Stimulated activated CD8-positive, alpha-beta memory T cell treated with anti-CD3 and anti-CD28 coated beads, Interleukin-15, amount 100 ng/mL, for 24 hours (primary cell): ENCODE data around the gene PRSS53.

Experiments used
- DNase-seq: peaks from one replicate; pipeline ENCODE4 v3.0.0-alpha.2; 2020; ENCODE audit warnings: low read depth

The PRSS53 gene

GRCh38 chr16:31093132-31093703 lies 4.5 kb upstream of the PRSS53 start:
- DNase-seq: no peak

GRCh38 chr16:31092330-31092729 lies 3.6 kb upstream of the PRSS53 start:
- no peak for DNase-seq

GRCh38 chr16:31090540-31090939 lies 1.8 kb upstream of the PRSS53 start:
- DNase-seq: no peak

GRCh38 chr16:31089199-31089598 lies 456 bp upstream of the PRSS53 start:
- no peak for DNase-seq

- DNase-seq: no peak
Observed at GRCh38 chr16:31087971-31088370, 772 bp downstream of the PRSS53 start.

- no peak for DNase-seq
Observed at GRCh38 chr16:31087481-31087880, 1.3 kb downstream of the PRSS53 start.

- DNase-seq: no peak
Observed at GRCh38 chr16:31086629-31086906, 2.2 kb downstream of the PRSS53 start.

- DNase-seq: no peak
Observed at GRCh38 chr16:31085873-31086628, 2.7 kb downstream of the PRSS53 start.

GRCh38 chr16:31085411-31085810 lies 3.3 kb downstream of the PRSS53 start:
- no peak for DNase-seq

- no peak for DNase-seq
Observed at GRCh38 chr16:31084584-31085302, 4.0 kb downstream of the PRSS53 start.

- no peak for DNase-seq
Observed at GRCh38 chr16:31083981-31084380, 4.8 kb downstream of the PRSS53 start.

- DNase-seq: no peak
Observed at GRCh38 chr16:31083556-31083955, 5.2 kb downstream of the PRSS53 start.

- no peak for DNase-seq
Observed at GRCh38 chr16:31083081-31083480, 5.7 kb downstream of the PRSS53 start.

GRCh38 chr16:31082368-31083045 lies 6.2 kb downstream of the PRSS53 start:
- DNase-seq: no peak

GRCh38 chr16:31081428-31082351 lies 7.1 kb downstream of the PRSS53 start:
- DNase-seq: no peak

GRCh38 chr16:31080756-31081419 lies 7.9 kb downstream of the PRSS53 start:
- no peak for DNase-seq

GRCh38 chr16:31080035-31080629 lies 8.6 kb downstream of the PRSS53 start:
- no peak for DNase-seq

GRCh38 chr16:31079342-31079944 lies 9.3 kb downstream of the PRSS53 start:
- DNase-seq: no peak

- no peak for DNase-seq
Observed at GRCh38 chr16:31078597-31079341, 10.0 kb downstream of the PRSS53 start.
